ENCODE data around the gene HPCA.

Gene HPCA

DNA sequence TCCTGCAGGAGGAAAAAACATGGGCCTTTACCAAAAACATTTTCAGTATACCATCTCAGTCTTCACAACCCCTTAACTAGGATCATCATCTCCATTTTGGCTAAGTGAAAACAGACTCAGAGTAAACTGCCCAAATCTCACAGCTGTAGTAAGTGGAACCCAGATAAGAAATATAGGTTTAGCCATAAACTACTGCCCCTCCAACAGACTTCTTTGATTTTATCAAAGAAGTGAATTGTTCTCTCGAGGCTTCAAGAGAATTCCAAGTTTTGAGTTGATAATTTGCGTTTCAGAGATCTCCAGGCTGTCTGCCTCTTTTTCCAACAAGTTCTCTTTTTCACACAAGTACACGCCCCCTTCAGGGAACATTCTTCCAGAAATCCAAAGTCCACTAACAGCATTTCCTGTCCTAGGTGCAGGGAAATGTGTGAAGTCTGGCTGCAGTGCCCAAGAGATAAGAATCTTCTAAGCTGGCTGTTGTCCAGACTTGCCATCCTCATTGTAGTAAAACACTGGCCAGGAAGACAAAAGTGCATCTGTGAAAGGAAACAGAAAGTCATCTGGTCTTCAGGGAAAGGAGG, 47.5 kb downstream of the HPCA start:
- Histone ChIP-seq H3K4me2 (ENCODE audit: low read length) (no peak overlapping the region), H3K36me3 (ENCODE audit: insufficient read depth, low read length) (0 out of 2 replicates have a peak, but pooled peaks cover 10% of the 10 kb centered on the region), H3F3A (ENCODE audit: insufficient read depth, low read length) (no peaks in the 10 kb centered on the region), H3K9me2 (ENCODE audit: low read depth, low read length) (no peaks in the 10 kb centered on the region), H2AFZ (ENCODE audit: low read length) (no peak overlapping the region), H3K27ac (ENCODE audit: low read depth, low read length, poor library complexity, severe bottlenecking) (no peak overlapping the region), H3K9me3 (ENCODE audit: low read length) (no peaks in the 10 kb centered on the region), H3K79me2 (ENCODE audit: insufficient read depth, low read length) (no peaks in the 10 kb centered on the region), H3K4me3 (ENCODE audit: low read depth, low read length, poor library complexity, severe bottlenecking) (no peak overlapping the region), H4K20me1 (ENCODE audit: insufficient read depth, low read length) (no peaks in the 10 kb centered on the region), H3K4me1 (ENCODE audit: insufficient read depth, low read length, severe bottlenecking) (no peaks in the 10 kb centered on the region), H3K27me3 (ENCODE audit: insufficient read depth, low read length) (no peaks in the 10 kb centered on the region), H3K9ac (ENCODE audit: low read length) (no peak overlapping the region)
- no peak for TF ChIP-seq EZH2 (IDR thresholded peaks at IDR 0.05; ENCODE audit: borderline replicate concordance, low read length)
- TF ChIP-seq, protein P1, sequence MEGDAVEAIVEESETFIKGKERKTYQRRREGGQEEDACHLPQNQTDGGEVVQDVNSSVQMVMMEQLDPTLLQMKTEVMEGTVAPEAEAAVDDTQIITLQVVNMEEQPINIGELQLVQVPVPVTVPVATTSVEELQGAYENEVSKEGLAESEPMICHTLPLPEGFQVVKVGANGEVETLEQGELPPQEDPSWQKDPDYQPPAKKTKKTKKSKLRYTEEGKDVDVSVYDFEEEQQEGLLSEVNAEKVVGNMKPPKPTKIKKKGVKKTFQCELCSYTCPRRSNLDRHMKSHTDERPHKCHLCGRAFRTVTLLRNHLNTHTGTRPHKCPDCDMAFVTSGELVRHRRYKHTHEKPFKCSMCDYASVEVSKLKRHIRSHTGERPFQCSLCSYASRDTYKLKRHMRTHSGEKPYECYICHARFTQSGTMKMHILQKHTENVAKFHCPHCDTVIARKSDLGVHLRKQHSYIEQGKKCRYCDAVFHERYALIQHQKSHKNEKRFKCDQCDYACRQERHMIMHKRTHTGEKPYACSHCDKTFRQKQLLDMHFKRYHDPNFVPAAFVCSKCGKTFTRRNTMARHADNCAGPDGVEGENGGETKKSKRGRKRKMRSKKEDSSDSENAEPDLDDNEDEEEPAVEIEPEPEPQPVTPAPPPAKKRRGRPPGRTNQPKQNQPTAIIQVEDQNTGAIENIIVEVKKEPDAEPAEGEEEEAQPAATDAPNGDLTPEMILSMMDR (IDR thresholded peaks at IDR 0.05; ENCODE audit: low read length): no peak

DNA sequence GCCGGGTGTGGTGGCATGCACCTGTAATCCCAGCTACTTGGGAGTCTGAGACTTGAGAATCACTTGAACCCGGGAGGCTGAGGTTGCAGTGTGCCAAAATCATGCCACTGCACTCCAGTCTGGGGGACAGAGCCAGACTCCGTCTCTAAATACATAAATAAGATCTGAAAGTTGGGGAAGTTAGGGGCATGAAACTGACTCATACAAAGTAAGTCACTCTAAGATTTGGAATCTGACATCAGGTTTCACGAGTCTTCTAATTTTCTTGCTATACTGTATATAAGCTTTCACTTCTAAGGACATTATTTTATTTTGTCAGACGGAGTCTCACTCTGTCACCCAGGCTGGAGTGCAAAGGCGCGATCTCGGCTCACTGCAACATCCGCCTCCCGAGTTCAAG, 48.2 kb downstream of the HPCA start:
- no peak overlapping the region for H3K4me3 ChIP-seq (ENCODE audit: low read depth, low read length, poor library complexity, severe bottlenecking)
- no peaks in the 10 kb centered on the region for H3K9me2 ChIP-seq (ENCODE audit: low read depth, low read length)
- H2AFZ ChIP-seq (ENCODE audit: low read length): no peak overlapping the region
- H3K79me2 ChIP-seq (ENCODE audit: insufficient read depth, low read length): no peaks in the 10 kb centered on the region
- H3K27ac ChIP-seq (ENCODE audit: low read depth, low read length, poor library complexity, severe bottlenecking): no peak overlapping the region
- TF ChIP-seq, protein P1 (IDR thresholded peaks at IDR 0.05; ENCODE audit: low read length): no peak
- no peak for TF ChIP-seq EZH2 (IDR thresholded peaks at IDR 0.05; ENCODE audit: borderline replicate concordance, low read length)
- no peaks in the 10 kb centered on the region for H3K27me3 ChIP-seq (ENCODE audit: insufficient read depth, low read length)
- no peak overlapping the region for H3K4me2 ChIP-seq (ENCODE audit: low read length)
- no peaks in the 10 kb centered on the region for H3K4me1 ChIP-seq (ENCODE audit: insufficient read depth, low read length, severe bottlenecking)
- 0 out of 2 replicates have a peak, but pooled peaks cover 10% of the 10 kb centered on the region for H3K36me3 ChIP-seq (ENCODE audit: insufficient read depth, low read length)
- no peaks in the 10 kb centered on the region for H3K9me3 ChIP-seq (ENCODE audit: low read length)
- H3F3A ChIP-seq (ENCODE audit: insufficient read depth, low read length): no peaks in the 10 kb centered on the region
- H3K9ac ChIP-seq (ENCODE audit: low read length): no peak overlapping the region
- no peaks in the 10 kb centered on the region for H4K20me1 ChIP-seq (ENCODE audit: insufficient read depth, low read length)

DNA sequence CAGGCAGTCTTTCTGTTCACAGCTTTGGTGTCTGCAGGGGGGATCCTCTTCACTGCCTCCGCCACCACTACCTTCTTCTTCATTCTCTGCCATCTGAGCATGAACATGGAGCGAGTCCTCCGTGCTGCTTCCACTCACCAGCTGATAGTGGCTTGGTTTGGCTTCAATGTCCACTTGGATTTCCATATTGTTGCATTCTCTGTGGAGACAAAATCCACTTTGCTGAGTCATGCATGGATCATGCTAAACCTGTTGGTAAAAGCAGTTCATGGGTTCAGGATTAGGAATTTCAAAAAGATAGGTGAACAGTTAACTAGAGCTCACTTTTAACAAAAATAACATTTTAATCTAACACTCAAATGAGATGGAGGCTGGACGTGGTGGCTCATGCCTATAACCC, 50.8 kb downstream of the HPCA start:
- no peaks in the 10 kb centered on the region for H3K79me2 ChIP-seq (ENCODE audit: insufficient read depth, low read length)
- H3K36me3 ChIP-seq (ENCODE audit: insufficient read depth, low read length): peaks cover 21% of the 10 kb centered on the region; the same call in 1 of the 2 replicates
- H4K20me1 ChIP-seq (ENCODE audit: insufficient read depth, low read length): no peaks in the 10 kb centered on the region
- no peak overlapping the region for H3K27ac ChIP-seq (ENCODE audit: low read depth, low read length, poor library complexity, severe bottlenecking)
- H3K9me2 ChIP-seq (ENCODE audit: low read depth, low read length): no peaks in the 10 kb centered on the region
- no peaks in the 10 kb centered on the region for H3K4me1 ChIP-seq (ENCODE audit: insufficient read depth, low read length, severe bottlenecking)
- no peak overlapping the region for H3K9ac ChIP-seq (ENCODE audit: low read length)
- H3K9me3 ChIP-seq (ENCODE audit: low read length): no peaks in the 10 kb centered on the region
- no peaks in the 10 kb centered on the region for H3K27me3 ChIP-seq (ENCODE audit: insufficient read depth, low read length)
- no peak for TF ChIP-seq EZH2 (IDR thresholded peaks at IDR 0.05; ENCODE audit: borderline replicate concordance, low read length)
- TF ChIP-seq, protein P1 (IDR thresholded peaks at IDR 0.05; ENCODE audit: low read length): no peak
- no peaks in the 10 kb centered on the region for H3F3A ChIP-seq (ENCODE audit: insufficient read depth, low read length)
- no peak overlapping the region for H3K4me2 ChIP-seq (ENCODE audit: low read length)
- H2AFZ ChIP-seq (ENCODE audit: low read length): no peak overlapping the region
- no peak overlapping the region for H3K4me3 ChIP-seq (ENCODE audit: low read depth, low read length, poor library complexity, severe bottlenecking)

All from OCI-LY1 (cell line).